HG03457 (cell line): ENCODE measurements around the gene TNK2.
A peak's percentile ranks its signal among the peaks of the same experiment; 100 is the strongest.
"Not testable (repeated sequence)": the region's sequence is repeated elsewhere in the genome, so short reads cannot be mapped to it uniquely, and the experiment has no call there.

ENCODE experiments used
- ATAC-seq: cut with Tn5 transposase; IDR thresholded peaks from one replicate; pipeline ENCODE4 v1.9.1; 2021; ENCODE audit warnings: moderate number of reproducible peaks; ENCODE audit not compliant: unreplicated experiment

The TNK2 gene

DNA sequence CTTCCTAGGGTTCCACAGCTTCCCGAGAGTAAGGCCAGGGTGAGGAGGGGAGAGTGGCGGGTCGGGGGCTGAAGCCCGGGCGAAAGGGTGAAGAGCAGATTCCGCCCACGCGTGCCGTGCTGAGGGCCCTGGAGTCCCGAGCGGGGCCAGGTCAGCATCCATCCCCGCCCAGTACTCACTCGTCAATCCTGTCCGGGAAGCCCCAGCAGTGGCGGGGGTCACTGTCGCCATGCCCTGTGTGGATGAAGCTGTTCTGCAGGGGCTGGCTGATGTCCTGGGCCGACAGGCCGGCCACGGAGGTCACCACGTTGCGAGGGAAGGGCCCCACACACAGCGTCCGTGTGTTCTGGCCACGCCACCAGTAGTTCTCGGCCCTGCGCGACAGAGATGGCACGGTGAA lies 36.3 kb downstream of the TNK2 start:
- ATAC-seq: no peak

GRCh38 chr3:195871686-195872085 lies 36.7 kb downstream of the TNK2 start:
- ATAC-seq: not testable (repeated sequence)

- no peak for ATAC-seq
These were observed 37.4 kb downstream of the TNK2 start for GRCh38 chr3:195870937-195871336.

DNA sequence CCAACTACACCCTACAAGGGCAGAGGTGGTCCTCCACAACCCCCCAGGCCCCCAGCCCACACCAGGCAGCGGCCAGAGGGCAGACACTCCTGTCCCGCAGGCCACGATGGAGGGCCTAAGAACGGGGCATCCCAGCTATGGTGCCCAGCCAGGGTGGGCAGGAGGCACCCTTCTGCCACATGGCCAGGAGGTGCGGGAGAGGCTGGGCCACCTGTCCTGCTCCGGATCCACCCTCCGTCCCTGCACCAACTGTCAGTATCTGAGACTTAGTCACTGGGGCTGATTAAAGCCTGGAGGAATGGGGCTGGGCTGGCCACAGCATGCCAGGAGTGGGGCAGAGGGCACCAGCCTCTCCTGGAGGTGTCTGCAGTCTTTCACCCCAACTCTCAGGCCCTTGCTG lies 37.9 kb downstream of the TNK2 start:
- ATAC-seq: no peak

GRCh38 chr3:195869413-195870001 lies 38.8 kb downstream of the TNK2 start:
- no peak for ATAC-seq

DNA sequence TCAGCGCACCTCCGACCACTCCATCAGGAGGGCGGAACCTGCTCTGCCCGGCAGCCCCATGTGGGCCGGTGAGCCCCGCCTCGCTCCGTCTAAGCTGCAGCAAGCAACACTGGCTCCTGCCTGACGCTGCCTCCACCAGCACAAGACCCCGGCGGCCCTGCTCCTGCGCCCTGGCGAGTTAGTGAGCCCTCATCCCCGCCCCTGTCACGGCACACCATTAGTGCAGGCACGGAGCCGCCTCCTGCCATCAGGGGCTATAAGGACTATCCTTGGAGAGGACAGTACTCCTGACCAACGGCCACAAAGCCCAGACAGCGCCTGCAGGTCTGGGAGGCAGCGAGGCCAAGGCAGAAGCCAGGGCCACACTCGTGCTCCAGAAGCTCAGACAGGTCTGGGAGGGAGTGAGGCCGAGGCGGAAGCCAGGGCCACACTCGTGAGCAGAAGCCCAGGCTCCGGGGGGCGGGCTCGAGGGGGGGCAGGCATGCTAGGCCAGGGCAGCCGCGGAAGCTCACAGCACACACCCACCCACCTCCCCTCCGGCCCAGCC lies 39.4 kb downstream of the TNK2 start:
- no peak for ATAC-seq

- no peak for ATAC-seq
These were observed 40.0 kb downstream of the TNK2 start for GRCh38 chr3:195868336-195868865.

- ATAC-seq: no peak
These were observed 40.6 kb downstream of the TNK2 start for GRCh38 chr3:195867631-195868335.

DNA sequence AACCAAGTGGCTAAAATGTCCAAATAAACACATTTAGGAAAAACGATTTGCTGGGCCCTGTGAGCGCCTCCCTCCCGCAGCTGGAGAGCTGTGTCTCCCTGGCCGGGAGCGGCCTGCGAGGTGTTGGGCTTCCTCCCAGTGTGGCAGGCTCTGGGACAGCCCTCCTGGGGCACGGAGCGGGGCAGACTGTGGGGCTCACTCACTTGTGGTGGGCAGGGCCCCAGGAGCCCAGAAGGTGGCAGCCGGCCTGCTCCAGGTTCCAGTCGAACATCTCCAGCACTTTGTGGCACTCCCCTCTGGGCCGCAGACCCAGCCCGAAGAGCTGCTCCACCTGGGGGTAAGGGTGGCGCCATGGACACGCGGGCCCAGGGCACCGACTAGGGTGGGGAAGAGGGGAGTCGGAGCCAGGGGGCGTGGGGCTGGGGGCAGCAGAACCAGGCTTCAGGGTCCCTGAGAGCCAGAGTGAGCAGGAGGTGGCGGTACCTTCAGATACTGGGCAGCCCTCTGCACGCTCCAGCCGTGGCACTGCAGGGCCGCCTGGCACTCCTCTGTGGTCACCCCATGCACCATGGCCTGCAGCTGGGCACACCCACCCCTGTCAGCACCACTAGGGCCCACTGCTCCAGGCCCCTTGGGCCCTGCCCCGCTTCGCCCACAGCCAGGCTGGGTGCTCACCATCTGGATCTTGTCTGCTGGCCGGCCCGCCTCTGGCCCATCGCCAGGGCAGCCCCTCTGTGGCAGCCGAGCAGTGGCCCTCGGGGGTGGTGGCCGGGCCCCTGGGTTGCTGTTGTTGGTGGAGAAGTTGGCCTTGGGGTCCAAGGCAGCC lies 41.5 kb downstream of the TNK2 start:
- no peak for ATAC-seq

GRCh38 chr3:195865752-195866151 lies 42.6 kb downstream of the TNK2 start:
- ATAC-seq: no peak

DNA sequence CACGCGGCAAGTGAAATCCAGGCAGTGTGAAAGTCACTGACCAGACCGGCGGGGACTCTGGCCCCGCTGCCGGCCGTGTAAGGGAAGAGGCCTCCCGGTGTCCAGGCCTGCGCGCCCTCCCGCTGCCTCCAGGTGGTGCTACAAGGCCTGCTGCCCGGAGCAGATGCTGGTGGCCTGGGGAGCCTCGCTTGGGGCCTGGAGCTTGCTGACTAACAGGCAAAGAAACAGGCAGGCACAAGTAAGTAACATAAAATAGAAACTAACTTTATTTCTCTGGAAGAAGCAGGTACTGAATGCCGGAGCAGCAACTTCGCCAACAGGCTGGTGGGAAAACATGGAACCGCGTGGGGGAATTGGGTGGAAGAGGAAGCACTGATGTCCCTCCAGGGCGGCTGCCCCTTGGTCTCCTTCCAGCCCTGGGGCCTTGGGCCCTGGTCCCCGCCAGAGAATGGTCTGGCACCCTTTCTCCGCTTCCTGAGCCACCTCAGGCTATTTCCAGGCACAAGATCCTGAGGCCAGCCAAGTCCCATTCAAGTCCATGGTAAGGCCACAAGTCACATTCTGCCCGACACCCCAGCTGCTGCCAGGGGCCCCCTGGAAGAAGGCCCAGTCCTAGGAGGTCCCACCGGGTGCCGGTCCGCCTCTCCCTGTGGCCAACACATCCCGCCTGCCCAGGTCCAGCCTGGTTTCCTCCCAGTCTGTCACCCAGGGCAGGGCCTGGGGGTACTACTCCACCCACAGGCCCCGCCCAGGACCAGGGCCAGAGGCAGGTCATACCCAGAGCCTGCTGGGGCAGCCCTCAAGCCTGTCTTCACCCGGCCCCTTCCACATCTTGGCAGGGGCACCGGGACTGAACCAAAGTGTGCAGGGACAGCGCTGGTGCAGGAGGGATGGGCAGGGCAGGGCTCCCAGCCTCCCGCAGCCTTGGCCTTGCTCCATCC lies 45.0 kb downstream of the TNK2 start:
- peak; percentile 48 for ATAC-seq

GRCh38 chr3:195862318-195862717 lies 46.0 kb downstream of the TNK2 start:
- ATAC-seq: not testable (repeated sequence)

DNA sequence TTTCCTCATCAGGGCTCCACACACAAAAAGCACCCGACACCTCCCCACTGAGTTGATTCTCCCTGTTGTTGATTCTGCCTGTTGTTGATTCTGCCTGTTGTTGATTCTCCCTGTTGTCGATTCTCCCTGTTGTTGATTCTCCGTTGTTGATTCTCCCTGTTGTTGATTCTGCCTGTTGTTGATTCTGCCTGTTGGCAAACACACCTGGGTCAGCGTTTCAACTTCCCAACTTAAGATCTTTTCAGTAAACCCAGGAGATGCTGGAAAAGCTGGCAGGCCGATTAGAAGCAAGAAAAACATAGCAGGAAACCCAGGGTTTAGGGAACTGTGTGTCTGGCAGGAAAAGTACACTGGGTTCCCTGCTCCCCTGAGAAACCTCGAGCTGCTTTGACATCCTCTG lies 47.9 kb downstream of the TNK2 start:
- no peak for ATAC-seq

DNA sequence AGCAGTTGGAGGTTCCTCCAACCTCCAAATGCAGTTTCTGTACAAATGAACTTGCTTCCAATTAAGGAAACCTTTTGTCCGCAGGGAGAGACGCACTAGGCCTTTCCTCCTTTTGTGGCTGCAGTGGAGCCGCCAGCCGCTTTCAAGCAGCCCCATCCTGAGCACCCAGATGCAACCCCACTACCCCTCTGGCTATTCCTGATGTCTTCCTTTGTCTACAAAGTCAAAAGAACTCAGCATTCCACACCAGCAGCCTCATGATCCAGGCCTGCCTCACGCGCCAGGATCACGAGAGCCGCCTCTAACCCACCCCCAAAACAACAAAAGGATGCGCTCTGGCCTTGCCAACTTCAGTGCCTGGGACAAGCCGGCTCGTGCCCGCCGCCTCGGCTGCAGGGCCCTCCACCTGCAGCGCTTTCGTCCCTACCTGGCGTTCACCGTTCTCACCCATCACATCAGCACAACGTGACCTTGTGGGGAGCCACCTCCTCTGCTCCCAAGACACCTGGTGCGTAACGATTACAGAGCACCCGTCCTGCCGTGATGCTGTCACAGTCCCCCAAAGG lies 48.4 kb downstream of the TNK2 start:
- ATAC-seq: no peak

DNA sequence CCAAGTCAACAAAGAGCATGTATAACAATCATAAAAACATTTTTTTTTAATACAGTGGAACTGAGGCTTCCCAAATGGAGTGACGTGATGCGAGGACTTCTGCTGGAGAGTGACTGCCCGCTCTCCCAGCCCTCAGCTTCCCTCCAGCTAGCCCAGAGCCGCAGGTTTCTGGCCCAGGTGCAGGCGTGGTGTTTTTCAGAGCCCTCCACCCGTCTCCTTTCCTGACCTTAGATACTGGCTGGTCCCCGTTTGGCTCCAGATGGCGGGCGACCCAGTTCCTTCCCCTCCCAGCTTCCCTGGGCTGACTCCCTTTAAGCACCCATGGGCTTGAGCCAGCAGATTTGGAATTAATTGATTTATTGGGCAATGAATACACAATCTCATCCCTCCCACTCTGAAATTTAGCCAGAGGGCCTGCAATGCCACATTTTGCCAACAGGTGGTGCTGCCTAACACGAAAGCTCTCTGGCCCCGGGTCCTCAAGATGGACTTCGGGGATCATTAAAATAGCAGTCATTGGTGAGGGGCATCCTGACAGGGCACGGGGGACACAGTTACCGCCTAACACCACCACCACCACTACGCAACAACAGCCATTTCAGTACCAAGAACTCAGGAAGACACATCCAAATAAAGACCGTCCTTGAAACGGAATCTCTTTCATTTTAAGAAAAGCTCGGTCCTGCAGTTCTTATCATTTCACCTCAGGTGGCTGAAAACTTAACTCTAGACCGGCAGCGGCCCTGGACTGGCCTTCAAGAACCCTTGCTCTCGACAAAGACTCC lies 49.1 kb downstream of the TNK2 start:
- ATAC-seq: no peak

- ATAC-seq: no peak
These were observed 51.8 kb downstream of the TNK2 start for GRCh38 chr3:195856410-195857084.

- no peak for ATAC-seq
These were observed 52.6 kb downstream of the TNK2 start for GRCh38 chr3:195855471-195856409.
